ENCODE data around the gene LNX1.

DNA sequence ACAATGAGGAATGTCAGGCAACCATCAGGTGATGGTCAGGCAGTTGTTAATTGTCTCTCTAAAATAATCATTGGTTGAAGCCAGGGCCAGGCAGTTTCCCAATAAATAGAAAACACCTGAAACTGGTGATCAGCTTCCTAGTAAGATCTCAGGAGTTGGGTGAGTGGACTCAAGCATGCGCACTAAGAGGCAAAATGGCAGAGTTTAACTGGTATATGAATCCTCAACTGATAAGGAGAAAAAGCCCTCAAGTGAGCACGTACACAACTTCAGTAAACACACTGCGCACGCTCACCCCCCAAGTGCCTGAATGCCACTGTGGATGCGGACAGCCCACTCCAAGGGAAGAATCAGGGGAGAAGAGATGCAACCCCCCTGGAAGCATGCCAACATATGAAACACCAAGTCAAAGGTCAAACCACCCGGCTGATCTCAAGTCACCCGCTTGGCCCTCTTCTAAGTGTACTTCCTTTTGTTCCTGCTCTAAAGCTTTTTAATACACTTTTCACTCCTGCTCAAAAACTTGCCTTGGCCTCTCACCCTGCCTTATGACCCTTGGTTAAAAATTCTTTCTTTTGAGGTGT is 39.9 kb downstream of the LNX1 start:
- TF ChIP-seq POLR2AphosphoS5 (IDR thresholded peaks at IDR 0.05) (no peak), CTCF (IDR thresholded peaks at IDR 0.05) (no peak)

Measured in esophagus muscularis mucosa (tissue), 3 donors.